ENCODE results near the gene HSD17B8. TPM values are rescaled to one million over a fixed set of nuclear protein-coding genes. Genes with fewer than 3 reads are reported as not detected.
"Not testable (repeated sequence)": the region's sequence is repeated elsewhere in the genome, so short reads cannot be mapped to it uniquely, and the experiment has no call there.

Gene HSD17B8
- total and polyA plus RNA-seq, 4 donors: 2.7 to 8.8 (median 4.4) TPM

DNA sequence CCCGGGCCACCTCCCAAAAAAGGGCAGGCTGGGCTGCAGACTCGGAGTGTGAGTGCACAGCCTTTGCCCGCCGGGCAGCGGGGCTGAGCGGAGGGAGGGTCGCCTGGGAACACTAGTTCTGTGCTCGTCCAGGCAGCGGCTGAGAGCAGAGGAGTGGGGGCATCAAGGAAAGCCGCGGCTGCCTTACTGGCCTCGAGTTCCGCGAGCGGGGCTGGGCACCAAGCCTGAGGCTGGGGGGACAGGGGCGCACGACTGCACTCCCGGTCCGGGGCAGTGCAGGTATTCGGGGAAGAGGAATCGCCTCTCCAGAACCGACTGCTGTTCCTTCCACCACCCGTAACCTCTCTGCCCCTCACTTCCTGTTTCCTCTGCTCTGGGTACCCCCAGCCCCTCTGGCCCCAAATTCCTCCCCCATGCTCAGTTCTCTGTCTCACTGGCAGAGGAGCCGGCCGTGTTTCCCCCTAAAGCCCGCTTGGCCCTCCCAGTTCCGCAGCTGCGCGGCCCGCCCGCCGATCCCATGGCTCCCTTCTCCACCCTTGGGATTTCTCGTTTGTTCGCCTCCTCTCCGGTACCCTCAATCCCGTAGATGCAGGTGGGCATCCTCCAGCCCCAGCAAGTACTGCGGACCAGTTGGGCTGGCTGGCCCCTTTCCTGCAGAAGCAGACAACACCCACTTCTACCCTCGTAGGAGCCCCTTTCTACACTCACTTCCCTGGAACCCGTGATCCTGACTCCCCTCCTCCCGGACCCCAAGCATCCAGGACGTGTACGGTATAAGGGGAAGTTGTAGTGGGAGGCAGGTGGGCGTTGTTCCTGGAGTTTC lies 8.9 kb downstream of the HSD17B8 start:
- intact Hi-C loops (cut with DNase I): loop anchor here in 1 of 2 donors (2.0 kb wide), 1 partner anchor 35 kb away; no protein-coding TSS in a partner anchor
- WGBS, 2 donors: 0 to 1% methylated on average over 32 to 43 of the region's 43 CpGs
- Histone ChIP-seq H3K9me3 (ENCODE audit: control insufficient read depth, low read length) (no peaks in the 10 kb centered on the region), H3K36me3 (ENCODE audit: control insufficient read depth in 1 of 2, insufficient read depth in 2 of 2, low read length in 1 of 2) (no peaks in the 10 kb centered on the region), H3K27ac (ENCODE audit: low read depth in 1 of 2, low read length in 2 of 2) (no peak overlapping the region), H3K4me1 (ENCODE audit: control insufficient read depth in 1 of 2, insufficient read depth in 2 of 2, low read length in 2 of 2) (no peaks in the 10 kb centered on the region), H3K27me3 (ENCODE audit: control insufficient read depth in 1 of 2, insufficient read depth in 2 of 2, low read length in 1 of 2) (no peaks in the 10 kb centered on the region), H3K4me3 (ENCODE audit: low read length in 2 of 2) (peak overlapping the region; percentile 18 to 54)
- DNase-seq: peak in 1 of 2 donors; percentile 86
- peak; percentile 31 for ATAC-seq (ENCODE audit: low FRiP score)

DNA sequence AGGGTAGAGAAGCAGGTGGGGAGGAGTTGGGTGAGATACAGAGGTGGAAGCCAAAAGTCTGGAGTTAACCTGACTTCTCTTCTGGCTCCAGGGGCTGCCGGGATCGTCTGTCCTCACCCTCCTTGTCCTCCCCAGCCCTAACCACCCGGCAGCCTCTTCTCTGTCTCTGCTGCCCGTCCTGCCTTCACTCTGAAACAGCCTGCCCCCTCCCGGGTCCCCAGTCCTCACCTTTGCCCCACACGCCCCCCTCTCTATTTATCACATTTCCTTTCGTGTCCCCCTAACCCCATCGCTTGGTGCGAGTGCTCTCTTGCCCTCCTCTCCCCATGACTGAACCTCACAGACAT lies 9.5 kb downstream of the HSD17B8 start:
- Histone ChIP-seq H3K4me3 (ENCODE audit: low read length in 2 of 2) (no peak overlapping the region), H3K27ac (ENCODE audit: low read depth in 1 of 2, low read length in 2 of 2) (no peak overlapping the region), H3K27me3 (ENCODE audit: control insufficient read depth in 1 of 2, insufficient read depth in 2 of 2, low read length in 1 of 2) (no peaks in the 10 kb centered on the region), H3K4me1 (ENCODE audit: control insufficient read depth in 1 of 2, insufficient read depth in 2 of 2, low read length in 2 of 2) (no peaks in the 10 kb centered on the region), H3K9me3 (ENCODE audit: control insufficient read depth, low read length) (no peaks in the 10 kb centered on the region), H3K36me3 (ENCODE audit: control insufficient read depth in 1 of 2, insufficient read depth in 2 of 2, low read length in 1 of 2) (no peaks in the 10 kb centered on the region)
- intact Hi-C loops (cut with DNase I): loop anchor here in 1 of 2 donors (2.0 kb wide), 1 partner anchor 35 kb away; no protein-coding TSS in a partner anchor
- WGBS, 2 donors: 18 to 21% methylated on average over 9 of the region's 9 CpGs
- ATAC-seq (ENCODE audit: low FRiP score) (no peak), DNase-seq (no peak)

DNA sequence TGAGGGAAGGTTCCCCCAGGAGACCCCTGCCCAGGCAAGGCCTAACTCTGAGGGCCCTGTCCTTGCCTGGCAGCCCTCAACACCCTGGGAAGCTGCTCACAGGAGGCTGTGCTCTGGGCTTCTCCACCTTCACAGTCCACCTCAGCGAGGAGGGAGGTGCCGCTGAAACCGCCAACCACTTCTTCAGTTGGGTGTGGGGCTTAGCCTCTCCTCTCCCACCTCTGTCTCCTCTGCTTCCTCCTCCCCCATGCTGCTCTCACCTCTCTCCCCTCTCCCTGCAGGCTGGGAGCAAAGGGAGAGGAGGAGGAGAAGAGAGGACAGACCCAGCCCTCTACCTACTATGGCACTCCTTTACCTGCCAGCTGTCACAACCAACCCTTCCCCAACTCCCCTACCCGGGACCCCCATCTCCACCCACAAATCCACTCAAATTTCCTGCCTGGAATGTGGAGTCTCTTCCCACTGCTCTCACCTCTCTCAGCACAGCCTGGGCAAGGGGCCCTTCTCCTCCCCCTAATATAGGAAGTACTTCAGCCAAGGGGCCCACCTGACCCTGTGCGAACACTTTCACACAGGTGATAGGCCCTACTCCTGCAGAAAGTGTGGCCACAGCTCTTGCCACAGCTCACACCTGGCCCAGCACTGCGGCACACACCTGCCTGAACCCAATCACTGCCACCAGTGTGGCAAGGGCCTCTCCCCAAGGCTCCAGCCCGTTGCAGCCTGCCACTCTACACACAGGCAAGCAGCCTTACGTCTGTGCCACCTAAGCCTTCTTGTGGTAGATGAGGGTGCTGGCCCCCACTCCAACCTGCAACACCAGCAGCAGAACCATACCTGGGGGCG lies 11.0 kb downstream of the HSD17B8 start:
- no peaks in the 10 kb centered on the region for H3K36me3 ChIP-seq (ENCODE audit: control insufficient read depth in 1 of 2, insufficient read depth in 2 of 2, low read length in 1 of 2)
- H3K4me3 ChIP-seq (ENCODE audit: low read length in 2 of 2): no peak overlapping the region
- H3K4me1 ChIP-seq (ENCODE audit: control insufficient read depth in 1 of 2, insufficient read depth in 2 of 2, low read length in 2 of 2): no peaks in the 10 kb centered on the region
- ATAC-seq (ENCODE audit: low FRiP score): no peak
- no peak overlapping the region for H3K27ac ChIP-seq (ENCODE audit: low read depth in 1 of 2, low read length in 2 of 2)
- no peak for DNase-seq
- 75 to 80% methylated on average over 9 of the region's 9 CpGs for WGBS, 2 donors
- intact Hi-C loops (cut with DNase I): no loop called here
- H3K27me3 ChIP-seq (ENCODE audit: control insufficient read depth in 1 of 2, insufficient read depth in 2 of 2, low read length in 1 of 2): no peaks in the 10 kb centered on the region
- H3K9me3 ChIP-seq (ENCODE audit: control insufficient read depth, low read length): no peaks in the 10 kb centered on the region

DNA sequence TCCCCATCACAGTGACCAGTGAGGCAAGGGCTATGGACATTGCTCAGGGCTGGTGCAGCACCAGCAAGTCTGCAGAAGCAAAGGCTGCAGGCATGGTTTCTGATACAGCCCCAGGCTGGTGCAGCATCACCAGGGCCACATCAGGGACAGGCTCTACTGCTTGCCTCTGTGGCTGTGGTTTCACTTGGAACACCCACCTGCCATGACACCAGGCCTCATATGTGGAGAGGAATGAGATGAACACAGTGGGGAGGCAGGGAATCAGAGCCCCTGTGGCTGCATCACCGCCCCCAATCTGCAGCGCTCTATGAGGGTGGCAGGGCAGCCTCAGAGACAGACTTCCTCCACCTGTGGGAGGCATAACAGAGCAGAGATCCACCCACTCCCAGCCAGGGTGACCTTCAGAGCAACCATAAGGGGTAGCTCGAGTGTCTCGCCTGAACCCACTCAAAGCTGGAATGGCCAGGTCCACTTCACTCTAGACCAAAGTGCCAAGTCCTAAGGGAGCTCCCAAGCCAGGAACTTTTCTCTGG lies 11.7 kb downstream of the HSD17B8 start:
- 94 to 97% methylated on average over 4 of the region's 4 CpGs for WGBS, 2 donors
- H3K4me3 ChIP-seq (ENCODE audit: low read length in 2 of 2): no peak overlapping the region
- DNase-seq: no peak

DNA sequence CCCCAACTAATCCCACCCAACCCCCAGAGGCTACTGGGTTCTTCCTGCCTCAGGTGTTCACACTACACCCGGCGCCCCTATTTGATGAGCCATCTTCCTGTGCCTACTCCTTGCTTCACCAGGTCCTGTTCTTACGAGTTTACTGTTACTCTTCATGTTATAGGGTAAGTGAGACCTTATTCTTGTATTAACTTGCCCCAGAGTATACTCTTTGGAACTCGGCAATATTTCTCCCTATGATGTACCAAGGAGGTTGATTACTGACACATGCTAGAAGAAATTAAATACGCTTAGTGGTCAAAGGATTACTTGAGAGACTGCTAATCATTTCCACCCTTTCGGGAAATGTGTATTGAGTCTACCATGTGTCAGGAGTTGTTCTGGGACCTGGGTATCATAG lies 12.8 kb downstream of the HSD17B8 start:
- Histone ChIP-seq H3K27me3 (ENCODE audit: control insufficient read depth in 1 of 2, insufficient read depth in 2 of 2, low read length in 1 of 2) (no peaks in the 10 kb centered on the region), H3K36me3 (ENCODE audit: control insufficient read depth in 1 of 2, insufficient read depth in 2 of 2, low read length in 1 of 2) (no peaks in the 10 kb centered on the region), H3K4me1 (ENCODE audit: control insufficient read depth in 1 of 2, insufficient read depth in 2 of 2, low read length in 2 of 2) (no peaks in the 10 kb centered on the region), H3K4me3 (ENCODE audit: low read length in 2 of 2) (no peak overlapping the region), H3K9me3 (ENCODE audit: control insufficient read depth, low read length) (no peaks in the 10 kb centered on the region), H3K27ac (ENCODE audit: low read depth in 1 of 2, low read length in 2 of 2) (no peak overlapping the region)
- ATAC-seq (ENCODE audit: low FRiP score) (no peak), DNase-seq (no peak)
- WGBS, 2 donors: 87 to 88% methylated on average over 6 of the region's 6 CpGs
- intact Hi-C loops (cut with DNase I): no loop called here

More for the DNA sequence above, 11.7 kb downstream of the HSD17B8 start:
- no peak for ATAC-seq (ENCODE audit: low FRiP score)
- H3K4me1 ChIP-seq (ENCODE audit: control insufficient read depth in 1 of 2, insufficient read depth in 2 of 2, low read length in 2 of 2): no peaks in the 10 kb centered on the region
- no peaks in the 10 kb centered on the region for H3K36me3 ChIP-seq (ENCODE audit: control insufficient read depth in 1 of 2, insufficient read depth in 2 of 2, low read length in 1 of 2)
- intact Hi-C loops (cut with DNase I): no loop called here
- no peaks in the 10 kb centered on the region for H3K27me3 ChIP-seq (ENCODE audit: control insufficient read depth in 1 of 2, insufficient read depth in 2 of 2, low read length in 1 of 2)
- no peaks in the 10 kb centered on the region for H3K9me3 ChIP-seq (ENCODE audit: control insufficient read depth, low read length)
- H3K27ac ChIP-seq (ENCODE audit: low read depth in 1 of 2, low read length in 2 of 2): no peak overlapping the region

DNA sequence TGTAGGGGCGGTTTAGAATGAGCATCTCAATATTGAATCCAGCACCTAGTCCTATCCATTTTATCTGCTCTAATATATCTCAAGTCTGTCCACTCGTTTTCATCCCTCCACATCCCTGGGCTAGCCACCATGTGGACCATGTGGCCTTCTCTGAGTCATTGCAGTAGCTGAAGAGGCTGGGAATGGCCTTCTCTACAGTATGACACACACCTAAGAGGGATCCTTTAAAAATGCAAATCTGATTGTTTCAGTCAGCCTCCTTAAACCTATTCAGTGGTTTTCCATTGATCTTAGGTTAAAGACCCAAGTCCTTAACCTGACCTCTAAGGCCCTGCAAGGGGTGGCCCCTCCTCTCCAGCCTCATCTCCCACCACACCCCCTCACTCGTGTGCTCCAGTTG lies 13.2 kb downstream of the HSD17B8 start:
- ATAC-seq (ENCODE audit: low FRiP score) (no peak), DNase-seq (no peak)
- Histone ChIP-seq H3K36me3 (ENCODE audit: control insufficient read depth in 1 of 2, insufficient read depth in 2 of 2, low read length in 1 of 2) (no peaks in the 10 kb centered on the region), H3K27ac (ENCODE audit: low read depth in 1 of 2, low read length in 2 of 2) (no peak overlapping the region), H3K4me1 (ENCODE audit: control insufficient read depth in 1 of 2, insufficient read depth in 2 of 2, low read length in 2 of 2) (no peaks in the 10 kb centered on the region), H3K9me3 (ENCODE audit: control insufficient read depth, low read length) (no peaks in the 10 kb centered on the region), H3K4me3 (ENCODE audit: low read length in 2 of 2) (no peak overlapping the region), H3K27me3 (ENCODE audit: control insufficient read depth in 1 of 2, insufficient read depth in 2 of 2, low read length in 1 of 2) (no peaks in the 10 kb centered on the region)
- 71% methylated on average over 3 of the region's 3 CpGs for WGBS, 2 donors
- intact Hi-C loops (cut with DNase I): no loop called here

DNA sequence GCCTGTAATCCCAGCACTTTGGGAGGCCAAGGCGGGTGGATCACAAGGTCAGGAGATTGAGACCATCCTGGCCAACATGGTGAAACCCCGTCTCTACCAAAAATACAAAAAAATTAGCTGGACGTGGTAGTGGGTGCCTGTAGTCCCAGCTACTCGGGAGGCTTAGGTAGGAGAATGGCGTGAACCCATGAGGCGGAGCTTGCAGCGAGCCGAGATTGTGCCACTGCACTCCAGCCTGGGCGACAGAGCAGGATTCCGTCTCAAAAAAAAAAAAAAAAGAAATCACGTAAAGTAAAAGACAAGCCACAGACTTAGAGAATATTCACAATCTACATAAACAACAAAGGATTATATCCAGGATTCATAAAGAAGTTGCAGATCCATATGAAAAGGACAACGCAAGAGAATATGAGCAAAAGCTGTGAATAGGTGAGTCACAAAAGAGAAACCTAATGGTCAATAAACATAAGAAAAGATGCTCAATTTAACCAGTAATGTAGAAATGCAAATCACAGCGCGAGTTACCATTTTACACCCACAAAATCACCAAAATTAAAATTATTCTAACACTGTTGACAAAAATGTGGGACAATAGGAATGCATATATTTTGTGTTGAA lies 22.2 kb downstream of the HSD17B8 start:
- H3K27ac ChIP-seq (ENCODE audit: low read depth in 1 of 2, low read length in 2 of 2); H3K9me3 ChIP-seq (ENCODE audit: control insufficient read depth, low read length); H3K27me3 ChIP-seq (ENCODE audit: control insufficient read depth in 1 of 2, insufficient read depth in 2 of 2, low read length in 1 of 2); H3K4me3 ChIP-seq (ENCODE audit: low read length in 2 of 2); H3K4me1 ChIP-seq (ENCODE audit: control insufficient read depth in 1 of 2, insufficient read depth in 2 of 2, low read length in 2 of 2); DNase-seq; intact Hi-C loops (cut with DNase I); H3K36me3 ChIP-seq (ENCODE audit: control insufficient read depth in 1 of 2, insufficient read depth in 2 of 2, low read length in 1 of 2); ATAC-seq (ENCODE audit: low FRiP score): not testable (repeated sequence)
- WGBS, 2 donors: 39 to 44% methylated on average over 14 of the region's 14 CpGs

DNA sequence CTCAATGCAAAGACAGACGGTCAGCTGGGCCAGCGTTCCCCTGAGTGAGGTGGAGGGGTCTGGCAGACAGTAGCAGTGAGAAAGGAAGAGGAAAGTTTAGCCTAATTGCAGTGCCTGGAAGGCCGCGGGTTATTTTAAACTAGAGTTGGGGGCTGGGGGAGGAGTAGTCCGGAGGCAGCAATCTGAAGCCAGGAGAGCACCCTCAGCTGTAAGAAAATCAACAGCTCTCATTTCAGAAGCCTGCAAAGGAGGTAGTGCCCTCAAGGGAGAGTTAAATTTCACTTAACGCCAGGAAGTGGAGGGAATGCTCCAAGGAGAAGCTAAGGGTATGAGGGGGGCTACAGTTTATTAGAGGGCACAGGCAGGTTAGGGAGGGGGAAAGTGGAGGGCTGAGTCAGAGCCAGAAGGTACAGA lies 30.8 kb downstream of the HSD17B8 start:
- peaks cover 1% of the 10 kb centered on the region for H3K9me3 ChIP-seq (ENCODE audit: control insufficient read depth, low read length)
- intact Hi-C loops (cut with DNase I): no loop called here
- no peak overlapping the region for H3K4me3 ChIP-seq (ENCODE audit: low read length in 2 of 2)
- peaks cover 0 to 2% of the 10 kb centered on the region in 2 donors for H3K27me3 ChIP-seq (ENCODE audit: control insufficient read depth in 1 of 2, insufficient read depth in 2 of 2, low read length in 1 of 2)
- no peaks in the 10 kb centered on the region for H3K4me1 ChIP-seq (ENCODE audit: control insufficient read depth in 1 of 2, insufficient read depth in 2 of 2, low read length in 2 of 2)
- ATAC-seq (ENCODE audit: low FRiP score): no peak
- WGBS, 2 donors: 8 to 9% methylated on average over 6 of the region's 6 CpGs
- DNase-seq: no peak
- H3K27ac ChIP-seq (ENCODE audit: low read depth in 1 of 2, low read length in 2 of 2): no peak overlapping the region
- H3K36me3 ChIP-seq (ENCODE audit: control insufficient read depth in 1 of 2, insufficient read depth in 2 of 2, low read length in 1 of 2): no peaks in the 10 kb centered on the region
